Inflammatory macrophage treated with lipopolysaccharide for 4 hours (primary cell): ENCODE results near the gene CDH22.

Source experiments
- DNase-seq: peaks from one replicate; pipeline ENCODE4 v3.0.0-alpha.2; 2020

CDH22 gene, protein sequence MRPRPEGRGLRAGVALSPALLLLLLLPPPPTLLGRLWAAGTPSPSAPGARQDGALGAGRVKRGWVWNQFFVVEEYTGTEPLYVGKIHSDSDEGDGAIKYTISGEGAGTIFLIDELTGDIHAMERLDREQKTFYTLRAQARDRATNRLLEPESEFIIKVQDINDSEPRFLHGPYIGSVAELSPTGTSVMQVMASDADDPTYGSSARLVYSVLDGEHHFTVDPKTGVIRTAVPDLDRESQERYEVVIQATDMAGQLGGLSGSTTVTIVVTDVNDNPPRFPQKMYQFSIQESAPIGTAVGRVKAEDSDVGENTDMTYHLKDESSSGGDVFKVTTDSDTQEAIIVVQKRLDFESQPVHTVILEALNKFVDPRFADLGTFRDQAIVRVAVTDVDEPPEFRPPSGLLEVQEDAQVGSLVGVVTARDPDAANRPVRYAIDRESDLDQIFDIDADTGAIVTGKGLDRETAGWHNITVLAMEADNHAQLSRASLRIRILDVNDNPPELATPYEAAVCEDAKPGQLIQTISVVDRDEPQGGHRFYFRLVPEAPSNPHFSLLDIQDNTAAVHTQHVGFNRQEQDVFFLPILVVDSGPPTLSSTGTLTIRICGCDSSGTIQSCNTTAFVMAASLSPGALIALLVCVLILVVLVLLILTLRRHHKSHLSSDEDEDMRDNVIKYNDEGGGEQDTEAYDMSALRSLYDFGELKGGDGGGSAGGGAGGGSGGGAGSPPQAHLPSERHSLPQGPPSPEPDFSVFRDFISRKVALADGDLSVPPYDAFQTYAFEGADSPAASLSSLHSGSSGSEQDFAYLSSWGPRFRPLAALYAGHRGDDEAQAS

DNA sequence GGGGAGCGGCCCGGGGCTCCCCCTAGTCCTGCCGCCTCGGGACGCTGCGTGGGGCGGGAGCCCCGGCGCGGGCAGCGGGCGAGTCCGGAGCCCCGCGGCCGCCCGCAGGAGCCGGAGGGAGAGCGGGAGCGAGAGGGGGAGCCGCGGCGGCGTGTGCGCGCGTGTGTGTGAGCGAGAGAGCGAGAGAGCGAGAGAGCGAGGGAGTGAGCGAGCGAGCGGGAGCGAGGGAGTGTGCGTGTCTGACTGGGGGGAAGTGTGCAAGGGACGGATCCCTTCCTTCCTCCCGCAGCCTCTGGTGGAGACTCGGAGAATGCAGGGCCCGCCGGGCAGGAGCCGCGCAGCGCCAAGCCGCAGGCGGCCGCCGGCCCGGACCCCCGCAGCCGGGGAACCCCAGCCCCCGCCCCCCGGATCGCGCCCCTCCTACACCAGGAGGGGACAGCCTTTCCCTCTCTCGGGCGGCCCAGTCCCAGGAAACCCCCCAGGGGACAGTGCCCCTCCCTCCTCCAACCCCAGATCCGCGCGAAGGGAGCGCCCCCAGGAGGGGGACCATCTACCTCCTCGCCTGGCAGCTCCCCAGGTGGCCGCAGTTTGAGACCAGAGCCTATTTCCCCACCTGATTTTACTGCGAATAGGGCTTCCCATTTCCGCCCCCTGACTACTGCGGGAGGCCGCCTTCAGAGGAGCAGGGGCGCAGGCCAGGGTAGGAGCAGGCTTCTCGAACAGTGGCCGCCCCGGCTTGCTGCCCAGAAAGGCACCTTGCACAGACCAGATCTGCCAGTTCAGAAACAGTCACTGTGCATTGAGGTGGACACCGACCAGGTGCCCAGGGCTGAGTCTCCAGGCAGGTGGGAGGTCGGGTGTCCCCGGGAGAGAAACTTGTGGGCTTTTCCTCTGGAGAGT is at the start of gene CDH22:
Gene CDH22 (minus strand): TSS at position 241 of the 900 bp plus-strand sequence. CDS start 57,204 bp downstream, outside the sequence.
- DNase-seq, result peak; percentile 44

DNA sequence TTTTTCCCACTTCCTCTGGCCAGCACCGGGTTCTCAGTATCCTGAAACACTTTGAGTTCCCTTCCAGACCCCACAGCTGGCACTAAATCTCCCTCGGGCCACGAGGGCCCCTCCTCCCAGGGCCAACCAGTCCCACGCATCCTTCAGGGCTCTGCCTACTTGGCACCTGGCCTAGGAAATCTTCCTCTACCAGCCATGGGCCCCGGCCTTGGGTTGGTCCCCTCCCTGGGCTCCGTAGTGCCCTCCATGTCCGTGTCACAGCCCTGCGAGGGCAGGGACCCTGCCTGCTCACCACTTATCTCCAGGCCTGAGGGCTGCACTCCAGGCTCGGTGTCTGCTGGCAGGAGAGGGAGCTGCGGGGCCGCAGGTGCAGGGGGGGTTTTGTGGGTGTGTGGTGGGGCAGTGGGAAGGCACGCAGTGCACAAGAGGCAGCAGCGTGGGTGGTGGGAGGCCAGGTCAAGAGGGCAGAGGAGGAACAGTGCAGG is 48.8 kb upstream of the CDH22 start:
- DNase-seq, result no peak

DNA sequence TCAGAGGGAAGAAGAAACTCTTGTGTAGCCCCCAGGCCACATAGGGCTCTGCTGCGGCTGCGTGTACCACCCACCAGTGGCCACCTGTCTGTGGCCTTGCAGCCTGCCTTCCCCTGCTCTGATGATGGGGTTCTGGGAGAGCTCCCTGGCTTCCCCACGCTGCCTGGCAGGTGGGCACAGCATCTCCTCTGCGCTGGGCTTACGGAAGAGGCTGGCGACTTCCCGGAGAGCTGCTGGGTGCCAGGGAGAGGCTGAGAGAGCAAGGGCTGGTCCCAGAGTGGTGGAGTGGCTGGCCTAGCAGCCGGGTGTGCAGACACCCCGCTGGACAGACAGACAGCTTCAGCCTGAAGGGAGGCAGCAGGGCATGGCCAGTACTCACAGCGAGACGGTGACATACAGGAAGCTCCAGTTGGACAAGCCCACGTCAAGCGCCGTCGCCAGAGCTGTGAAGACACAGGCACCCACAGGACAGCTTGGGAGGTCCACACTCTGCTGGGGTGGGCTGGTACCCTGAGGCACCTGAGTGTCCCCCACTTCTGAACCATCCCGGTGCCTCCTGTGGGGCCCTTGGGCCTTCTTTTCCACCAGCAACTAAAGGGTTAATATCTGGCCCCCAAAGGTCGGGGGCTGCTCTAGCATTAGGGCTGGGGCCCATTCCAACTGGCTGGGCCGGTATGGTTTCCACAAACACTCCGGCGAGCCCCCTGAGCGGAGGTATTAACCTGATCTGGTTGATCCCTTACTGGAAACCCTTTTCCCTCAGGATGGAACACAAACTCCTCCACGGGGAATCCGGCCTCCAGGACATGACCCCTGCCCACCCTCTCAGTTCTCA is 48.1 kb upstream of the CDH22 start:
- DNase-seq, result no peak

GRCh38 chr20:46355778-46356177 is 47.5 kb upstream of the CDH22 start:
- DNase-seq, result no peak

DNA sequence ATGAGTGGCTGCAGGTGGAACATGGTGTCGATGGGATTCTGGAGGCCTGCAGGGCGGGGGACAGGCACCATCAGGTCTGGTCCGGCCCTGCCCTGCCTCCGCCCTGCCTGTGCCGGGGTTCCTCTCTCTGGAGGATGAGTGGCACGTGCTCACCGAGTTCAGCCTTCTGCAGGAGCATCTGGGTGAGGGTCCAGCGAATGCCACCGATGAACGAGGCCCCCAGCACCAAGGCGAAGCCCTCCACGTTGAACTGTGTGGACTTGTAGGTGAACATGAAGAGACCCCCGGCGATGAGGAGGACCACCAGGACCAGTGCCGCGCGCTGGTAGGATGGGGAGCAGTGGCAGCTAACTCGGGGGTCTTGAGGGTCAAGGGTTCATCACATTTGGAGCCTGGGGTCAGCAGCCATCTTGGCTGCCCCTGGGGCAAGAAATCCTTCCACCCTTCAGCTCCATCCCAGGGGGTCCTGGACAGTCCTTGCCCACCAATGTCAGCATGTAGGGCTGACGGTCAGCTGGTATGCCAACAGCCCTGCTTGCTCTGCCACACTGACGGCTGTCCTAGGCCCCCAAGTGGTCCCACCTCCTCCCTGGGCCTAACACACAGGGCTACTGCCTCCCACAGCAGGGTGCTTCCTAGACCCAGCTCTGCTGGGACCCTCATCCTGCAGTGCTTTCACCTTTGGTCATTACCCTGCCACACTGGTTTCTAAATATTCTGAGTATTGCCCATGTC is 46.8 kb upstream of the CDH22 start:
- DNase-seq, result no peak

DNA sequence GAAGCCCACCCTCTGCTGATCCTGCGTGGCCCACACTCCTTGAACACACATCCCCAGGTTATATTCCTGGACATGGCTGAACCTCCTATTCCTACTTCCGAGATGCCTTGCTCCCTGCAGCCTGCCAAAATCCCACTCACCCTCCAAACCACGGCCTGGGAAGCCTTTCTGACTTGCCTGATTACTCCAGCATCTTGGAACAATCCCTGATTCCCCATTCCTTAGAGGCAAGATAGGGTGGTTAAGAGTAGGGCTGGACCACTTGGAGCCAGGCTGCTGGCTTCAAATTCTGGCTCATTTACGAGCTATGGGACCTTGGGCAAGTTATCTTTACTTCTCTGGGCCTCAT is 45.9 kb upstream of the CDH22 start:
- DNase-seq, result no peak

DNA sequence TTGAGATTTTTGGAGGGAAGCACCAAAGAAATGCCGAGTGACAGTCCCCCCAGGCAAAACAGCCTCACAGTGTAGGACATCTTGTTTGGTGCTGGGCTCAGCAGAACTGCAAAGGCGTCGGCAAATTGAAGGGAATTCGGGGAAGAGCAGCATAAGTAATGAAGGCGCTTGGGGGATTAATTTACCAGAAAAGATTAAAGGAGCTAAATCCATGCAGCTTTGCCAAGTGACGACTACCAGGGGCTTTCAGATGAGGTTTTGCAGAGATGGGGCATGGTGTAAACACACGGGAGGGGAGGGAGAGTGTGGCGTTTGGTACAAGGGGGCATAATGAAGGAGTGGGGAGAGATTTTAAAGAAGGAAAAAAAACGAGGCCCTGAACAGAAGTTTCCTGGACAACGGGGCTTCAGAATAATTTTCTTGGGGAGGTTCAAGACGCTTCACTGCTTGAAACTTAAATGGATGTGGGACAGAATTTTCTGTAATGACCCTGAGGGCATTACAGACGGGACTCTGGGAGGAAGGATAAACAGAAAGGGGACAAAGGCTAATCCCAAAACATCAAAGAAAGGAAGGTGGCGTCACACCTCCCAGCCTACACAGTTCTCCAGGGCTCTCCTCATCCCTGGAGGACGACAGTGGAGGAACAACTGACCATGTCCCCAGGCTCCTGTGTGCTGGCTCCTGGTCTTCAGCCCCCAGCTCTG is 45.4 kb upstream of the CDH22 start:
- DNase-seq, result no peak

GRCh38 chr20:46352370-46352938 is 44.2 kb upstream of the CDH22 start:
- no peak for DNase-seq

- DNase-seq, result peak; percentile 69
Measured at GRCh38 chr20:46351357-46352058, 43.2 kb upstream of the CDH22 start.

DNA sequence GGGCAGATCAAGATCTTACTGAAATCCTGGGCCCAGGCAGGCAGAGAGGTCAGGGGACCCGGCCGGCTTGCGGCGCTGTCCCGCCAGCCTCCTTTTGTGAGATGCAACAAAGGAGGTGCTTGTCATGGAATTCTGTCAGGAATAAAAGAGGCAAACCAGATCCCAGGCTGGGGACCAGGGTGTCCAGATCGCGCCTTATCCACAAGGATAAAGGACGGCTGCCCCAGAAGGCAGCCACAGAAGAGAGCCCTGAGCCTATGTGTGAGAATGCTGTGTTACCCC is 42.6 kb upstream of the CDH22 start:
- DNase-seq, result no peak

DNA sequence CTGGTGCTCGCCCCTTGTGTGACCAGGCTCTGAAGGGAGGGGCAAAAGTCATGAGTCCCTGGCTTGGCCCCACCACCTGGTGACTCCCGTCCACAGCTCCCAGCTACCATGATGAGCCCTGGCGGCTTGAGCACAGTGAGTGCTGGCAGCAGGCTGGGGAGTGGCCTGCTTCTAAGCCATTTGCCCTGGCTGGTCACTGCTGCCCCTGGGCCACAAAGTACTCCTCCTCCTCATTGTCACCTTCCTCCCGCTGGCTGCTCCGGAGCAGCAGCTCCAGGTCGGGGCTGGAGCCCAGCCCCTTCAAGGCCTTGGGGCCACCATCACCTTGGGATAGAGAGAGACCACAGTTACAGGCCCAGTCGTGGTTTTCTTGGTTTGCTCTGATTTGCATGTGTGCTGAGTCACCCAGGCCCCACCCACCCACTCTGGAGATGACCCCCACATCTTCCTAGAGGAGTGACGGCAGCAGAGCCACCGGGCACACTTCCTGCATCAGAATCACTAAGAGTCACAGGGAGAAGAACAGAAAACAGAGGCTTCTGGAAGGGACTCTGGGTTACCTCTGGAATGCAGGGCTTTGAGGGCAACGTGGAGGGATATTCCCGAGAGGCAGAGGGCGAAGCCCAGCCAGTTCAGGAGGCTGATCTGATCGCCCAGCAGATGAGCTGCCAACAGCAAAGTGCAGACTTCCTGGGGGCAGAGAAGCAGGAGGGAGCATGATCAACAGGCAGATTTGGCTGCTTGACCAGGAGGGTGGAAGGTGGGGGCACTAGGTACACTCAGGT is 42.1 kb upstream of the CDH22 start:
- peak; percentile 86 for DNase-seq

- DNase-seq, result no peak
Measured at GRCh38 chr20:46349742-46350056, 41.4 kb upstream of the CDH22 start.

DNA sequence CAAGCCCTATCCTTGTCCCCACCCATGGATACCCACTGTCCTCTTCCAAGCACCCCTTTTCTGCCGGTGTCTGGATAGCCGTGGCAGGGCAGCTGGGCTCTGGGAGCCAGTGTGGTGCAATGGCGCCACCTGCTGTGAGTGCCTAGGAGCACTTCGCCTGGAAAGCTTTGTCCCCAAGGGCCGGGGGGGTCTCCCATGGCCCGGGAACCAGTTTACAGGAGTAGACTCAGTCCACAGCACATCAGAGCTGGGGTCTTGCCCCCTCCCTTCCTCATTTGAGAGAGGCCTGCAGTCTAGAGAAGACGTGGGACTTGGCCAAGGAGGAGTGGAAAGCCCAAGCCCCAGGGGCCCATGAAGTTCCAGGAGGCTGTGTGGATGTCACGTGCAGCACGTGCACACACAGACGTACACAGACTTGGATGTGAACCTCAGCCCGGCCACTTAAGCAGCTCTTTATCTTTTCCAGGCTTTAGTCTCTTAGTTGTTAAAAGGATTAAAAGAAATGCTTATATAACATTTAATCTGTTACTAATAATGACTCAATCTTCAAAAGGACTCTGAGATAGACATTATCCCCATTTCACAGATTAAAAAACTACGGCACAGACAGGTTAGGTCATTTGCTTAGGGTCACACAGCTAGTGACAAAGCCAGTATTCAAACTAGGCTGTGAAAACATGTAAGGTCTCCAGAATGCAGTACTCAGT is 40.9 kb upstream of the CDH22 start:
- DNase-seq, result peak; percentile 48

- no peak for DNase-seq
Measured at GRCh38 chr20:46347841-46348803, 39.8 kb upstream of the CDH22 start.

DNA sequence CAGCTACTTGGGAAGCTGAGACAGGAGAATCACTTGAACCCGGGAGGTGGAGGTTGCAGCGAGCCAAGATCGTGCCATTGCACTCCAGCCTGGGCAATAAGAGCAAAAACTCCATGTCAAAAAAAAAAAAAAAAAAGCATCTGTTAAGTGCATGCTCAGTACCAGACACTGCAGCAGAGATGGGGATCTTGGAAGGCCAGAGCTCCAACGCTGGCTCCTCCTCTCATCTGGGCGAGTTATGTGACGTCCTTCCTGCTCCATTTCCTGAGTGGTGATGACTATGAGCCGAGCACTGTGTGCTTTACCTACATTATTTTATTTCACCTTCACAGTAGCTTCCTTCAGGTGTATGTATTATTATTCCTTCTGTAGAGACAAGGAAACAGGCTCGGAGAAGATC is 38.5 kb upstream of the CDH22 start:
- DNase-seq, result no peak

DNA sequence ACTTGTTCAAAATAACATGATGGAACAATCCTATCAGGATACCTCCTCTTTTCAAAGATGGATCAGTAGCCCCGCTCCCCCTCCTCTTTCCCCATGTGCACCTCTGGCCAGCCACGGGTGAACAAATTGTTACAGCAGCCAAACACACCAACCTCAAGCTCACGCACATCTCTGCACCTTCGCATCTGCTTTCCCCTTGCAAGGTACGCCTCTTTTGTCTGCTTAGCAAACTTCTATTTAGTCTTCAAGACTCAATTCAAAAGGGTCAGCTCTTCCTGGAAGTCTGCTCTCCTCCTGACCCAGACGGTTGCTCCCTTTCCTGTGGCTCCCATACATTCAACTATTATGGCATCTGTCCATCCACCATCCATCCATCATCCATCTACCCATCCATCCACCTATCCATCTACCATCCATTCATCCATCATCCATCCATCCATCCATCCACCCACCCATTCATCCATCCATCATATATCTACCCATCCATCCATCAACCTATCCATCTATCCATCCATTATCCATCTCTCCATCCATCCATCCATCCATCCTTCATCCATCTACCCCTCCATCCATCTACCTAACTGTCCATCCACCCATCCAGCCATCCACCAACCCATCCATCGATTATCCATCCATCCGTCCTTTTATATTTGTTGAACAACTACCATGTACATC is 36.3 kb upstream of the CDH22 start:
- no peak for DNase-seq

GRCh38 chr20:46343975-46344357 is 35.7 kb upstream of the CDH22 start:
- DNase-seq, result no peak
